ENCODE results near the gene OVOL1.

The OVOL1 gene

GRCh38 chr11:65844231-65844872, 57.5 kb downstream of the OVOL1 start:
- no peak for TF ChIP-seq CTCF (conservative IDR thresholded peaks at IDR 0.05; ENCODE audit: low read depth)
- H3K27ac ChIP-seq: no peak overlapping the region
- ChIA-PET CTCF (interaction anchor here (0.6 kb wide), 2 partner anchors 133 to 321 kb away, joined by 4 to 6 read pairs; no protein-coding TSS in a partner anchor), POLR2A (ENCODE audit: low non-redundant PET) (no interaction called here)
- DNase-seq (ENCODE audit: low spot score): no peak
